KMS-11 (cell line): Measurements from ENCODE around the gene PCK1.
"Not testable (repeated sequence)": the region's sequence is repeated elsewhere in the genome, so short reads cannot be mapped to it uniquely, and the experiment has no call there.

Experiments
- H2AFZ ChIP-seq: fragments of 200-600 bp; sonication (generic); 2 replicates; pipeline ENCODE4 v1.6.1; 2016; ENCODE audit warnings: antibody characterized with exemption, mixed run types, low read depth
- H3K27ac ChIP-seq: fragments of 200-600 bp; sonication (generic); 2 replicates; pipeline ENCODE4 v1.6.1; 2016; ENCODE audit warnings: mild to moderate bottlenecking, mixed run types
- H3K27me3 ChIP-seq: fragments of 200-600 bp; sonication (generic); 2 replicates; pipeline ENCODE4 v1.6.1; 2017; ENCODE audit warnings: mild to moderate bottlenecking, low read depth, mixed run types, moderate library complexity; ENCODE audit not compliant: insufficient read depth
- H3K36me3 ChIP-seq: fragments of 200-600 bp; sonication (generic); 2 replicates; pipeline ENCODE4 v1.6.1; 2017; ENCODE audit warnings: mild to moderate bottlenecking, mixed run types; ENCODE audit not compliant: insufficient read depth
- H3K4me1 ChIP-seq: fragments of 200-600 bp; sonication (generic); 2 replicates; pipeline ENCODE4 v1.6.1; 2016; ENCODE audit warnings: mild to moderate bottlenecking, low read depth, mixed run types; ENCODE audit not compliant: poor library complexity, severe bottlenecking
- H3K4me2 ChIP-seq: fragments of 200-600 bp; sonication (generic); 2 replicates; pipeline ENCODE4 v1.7.0; 2016; ENCODE audit warnings: mild to moderate bottlenecking, mixed run types
- H3K4me3 ChIP-seq: fragments of 200-600 bp; sonication (generic); IDR thresholded peaks from 2 replicates; pipeline ENCODE4 v1.6.1; 2017; ENCODE audit warnings: low read depth, low read length, mixed read lengths; ENCODE audit not compliant: insufficient read depth
- H3K79me2 ChIP-seq: fragments of 200-600 bp; sonication (generic); 2 replicates; pipeline ENCODE4 v1.6.1; 2016; ENCODE audit warnings: low read depth, mixed run types; ENCODE audit not compliant: insufficient read depth
- H3K9ac ChIP-seq: fragments of 200-600 bp; sonication (generic); 2 replicates; pipeline ENCODE4 v1.6.1; 2016; ENCODE audit warnings: mild to moderate bottlenecking, mixed run types
- H4K20me1 ChIP-seq: fragments of 200-600 bp; sonication (generic); 2 replicates; pipeline ENCODE4 v1.6.1; 2016; ENCODE audit warnings: mild to moderate bottlenecking, mixed run types; ENCODE audit not compliant: insufficient read depth
- CTCF ChIP-seq: fragments of 200-600 bp; sonication (generic); conservative IDR thresholded peaks from 2 replicates; pipeline ENCODE4 v1.6.1; 2017; ENCODE audit warnings: low read depth, mild to moderate bottlenecking, antibody characterized with exemption, low read length, moderate library complexity, mixed read lengths

Gene PCK1

GRCh38 chr20:57560554-57561355 lies at the start of gene PCK1:
TSS of gene PCK1 (plus strand) at chr20:57561110. CDS start at chr20:57561412, 302 bp downstream.
- Histone ChIP-seq H3K4me3 (no peak within 1 kb of the TSS), H3K36me3 (no peaks in the 10 kb centered on the region), H3K27me3 (peaks cover 99% of the 10 kb centered on the region), H3K4me1 (no peaks in the 10 kb centered on the region), H3K79me2 (no peaks in the 10 kb centered on the region), H4K20me1 (no peaks in the 10 kb centered on the region), H3K4me2 (no peak within 1 kb of the TSS), H3K9ac (no peak within 1 kb of the TSS), H3K27ac (no peak within 1 kb of the TSS), H2AFZ (no peak within 1 kb of the TSS)
- TF ChIP-seq CTCF, result no peak

- not testable (repeated sequence) for H3K27ac ChIP-seq, H3K36me3 ChIP-seq, H3K4me1 ChIP-seq, H3K79me2 ChIP-seq, H3K4me3 ChIP-seq, H2AFZ ChIP-seq, H3K9ac ChIP-seq, H4K20me1 ChIP-seq, H3K4me2 ChIP-seq, H3K27me3 ChIP-seq
These were observed 49.2 kb upstream of the PCK1 start for GRCh38 chr20:57511709-57512108.

- Histone ChIP-seq H2AFZ (no peak overlapping the region), H3K4me1 (no peaks in the 10 kb centered on the region), H4K20me1 (no peaks in the 10 kb centered on the region), H3K9ac (no peak overlapping the region), H3K79me2 (no peaks in the 10 kb centered on the region), H3K4me2 (no peak overlapping the region), H3K27me3 (no peaks in the 10 kb centered on the region), H3K27ac (no peak overlapping the region), H3K4me3 (no peak overlapping the region), H3K36me3 (no peaks in the 10 kb centered on the region)
- TF ChIP-seq CTCF, result no peak
These were observed 48.5 kb upstream of the PCK1 start for GRCh38 chr20:57512432-57512831.

GRCh38 chr20:57513199-57513598 lies 47.7 kb upstream of the PCK1 start:
- no peak for TF ChIP-seq CTCF
- no peaks in the 10 kb centered on the region for H3K27me3 ChIP-seq
- no peaks in the 10 kb centered on the region for H3K79me2 ChIP-seq
- H3K4me2 ChIP-seq, result no peak overlapping the region
- no peaks in the 10 kb centered on the region for H4K20me1 ChIP-seq
- no peak overlapping the region for H2AFZ ChIP-seq
- H3K4me1 ChIP-seq, result no peaks in the 10 kb centered on the region
- no peak overlapping the region for H3K27ac ChIP-seq
- H3K4me3 ChIP-seq, result no peak overlapping the region
- H3K36me3 ChIP-seq, result no peaks in the 10 kb centered on the region
- H3K9ac ChIP-seq, result no peak overlapping the region

- no peak overlapping the region for H3K9ac ChIP-seq
- no peak overlapping the region for H2AFZ ChIP-seq
- no peak overlapping the region for H3K4me3 ChIP-seq
- H3K27ac ChIP-seq, result no peak overlapping the region
- H3K36me3 ChIP-seq, result no peaks in the 10 kb centered on the region
- no peaks in the 10 kb centered on the region for H3K4me1 ChIP-seq
- peak; percentile 92 for TF ChIP-seq CTCF
- H3K79me2 ChIP-seq, result no peaks in the 10 kb centered on the region
- H4K20me1 ChIP-seq, result no peaks in the 10 kb centered on the region
- no peaks in the 10 kb centered on the region for H3K27me3 ChIP-seq
- no peak overlapping the region for H3K4me2 ChIP-seq
These were observed 46.6 kb upstream of the PCK1 start for GRCh38 chr20:57514273-57514751.
